ENCODE measurements around the gene PAX6. TPM values are rescaled to one million over a fixed set of nuclear protein-coding genes. Genes with fewer than 3 reads are reported as not detected.

The PAX6 gene
- total and polyA plus RNA-seq, 3 donors from 2014 or later = 3.1 to 8.3 (median 4.1) TPM

- intact Hi-C loops (cut with DNase I; ENCODE audit: low total_unique reads) = no loop called here
- TF ChIP-seq CTCF (IDR thresholded peaks at IDR 0.05) (no peak), POLR2A (IDR thresholded peaks at IDR 0.05) (no peak)
- no peaks in the 10 kb centered on the region for H3K27me3 ChIP-seq
- no peaks in the 10 kb centered on the region for H3K9me3 ChIP-seq
- H3K36me3 ChIP-seq (ENCODE audit: low read depth, missing control alignments) = no peaks in the 10 kb centered on the region
- H3K4me3 ChIP-seq = no peak overlapping the region
- H3K4me1 ChIP-seq = no peaks in the 10 kb centered on the region
- no peak for DNase-seq
- WGBS, 2 donors = 6% methylated on average over 16 to 37 of the region's 37 CpGs
- no peak overlapping the region for H3K27ac ChIP-seq
Measured at GRCh38 chr11:31825838-31826484, 14.8 kb upstream of the PAX6 start.

- intact Hi-C loops (cut with DNase I; ENCODE audit: low total_unique reads) = no loop called here
Measured at GRCh38 chr11:31824879-31825837, 14.0 kb upstream of the PAX6 start.

GRCh38 chr11:31824332-31824878 is 13.3 kb upstream of the PAX6 start:
- no peaks in the 10 kb centered on the region for H3K9me3 ChIP-seq
- no peaks in the 10 kb centered on the region for H3K36me3 ChIP-seq (ENCODE audit: low read depth, missing control alignments)
- DNase-seq = no peak
- TF ChIP-seq CTCF (IDR thresholded peaks at IDR 0.05) = no peak
- no peak for TF ChIP-seq POLR2A (IDR thresholded peaks at IDR 0.05)
- H3K27me3 ChIP-seq = no peaks in the 10 kb centered on the region
- H3K4me3 ChIP-seq = no peak overlapping the region
- 8 to 10% methylated on average over 18 of the region's 18 CpGs for WGBS, 2 donors
- intact Hi-C loops (cut with DNase I; ENCODE audit: low total_unique reads) = no loop called here
- no peaks in the 10 kb centered on the region for H3K4me1 ChIP-seq
- no peak overlapping the region for H3K27ac ChIP-seq

More at GRCh38 chr11:31824879-31825837, 14.0 kb upstream of the PAX6 start:
- H3K4me1 ChIP-seq = no peaks in the 10 kb centered on the region
- H3K36me3 ChIP-seq (ENCODE audit: low read depth, missing control alignments) = no peaks in the 10 kb centered on the region
- no peak for DNase-seq
- H3K9me3 ChIP-seq = no peaks in the 10 kb centered on the region
- H3K4me3 ChIP-seq = no peak overlapping the region
- no peak overlapping the region for H3K27ac ChIP-seq
- TF ChIP-seq CTCF (IDR thresholded peaks at IDR 0.05) (no peak), POLR2A (IDR thresholded peaks at IDR 0.05) (no peak)
- WGBS, 2 donors = 6 to 7% methylated on average over 39 to 52 of the region's 52 CpGs
- no peaks in the 10 kb centered on the region for H3K27me3 ChIP-seq

- intact Hi-C loops (cut with DNase I; ENCODE audit: low total_unique reads) = no loop called here
- 8 to 14% methylated on average over 17 to 24 of the region's 24 CpGs for WGBS, 2 donors
- Histone ChIP-seq H3K36me3 (ENCODE audit: low read depth, missing control alignments) (no peaks in the 10 kb centered on the region), H3K9me3 (no peaks in the 10 kb centered on the region), H3K27me3 (peaks cover under 1% of the 10 kb centered on the region), H3K4me3 (no peak overlapping the region), H3K4me1 (no peaks in the 10 kb centered on the region), H3K27ac (no peak overlapping the region)
- TF ChIP-seq POLR2A (IDR thresholded peaks at IDR 0.05) = no peak
- TF ChIP-seq CTCF (IDR thresholded peaks at IDR 0.05) = no peak
- no peak for DNase-seq
Measured at GRCh38 chr11:31823644-31824331, 12.7 kb upstream of the PAX6 start.

Data from testis (tissue), 3 donors.